ENCODE data around the gene SLC35E1. TPM values are rescaled to one million over a fixed set of nuclear protein-coding genes. Genes with fewer than 3 reads are reported as not detected.
"Not testable (repeated sequence)": the region's sequence is repeated elsewhere in the genome, so short reads cannot be mapped to it uniquely, and the experiment has no call there.

The SLC35E1 gene
- total RNA-seq, 5 donors from 2014 or later (not counting 1 experiment from before 2014, with no cell fraction given): 32.7 to 67.5 (median 36.9) TPM

DNA sequence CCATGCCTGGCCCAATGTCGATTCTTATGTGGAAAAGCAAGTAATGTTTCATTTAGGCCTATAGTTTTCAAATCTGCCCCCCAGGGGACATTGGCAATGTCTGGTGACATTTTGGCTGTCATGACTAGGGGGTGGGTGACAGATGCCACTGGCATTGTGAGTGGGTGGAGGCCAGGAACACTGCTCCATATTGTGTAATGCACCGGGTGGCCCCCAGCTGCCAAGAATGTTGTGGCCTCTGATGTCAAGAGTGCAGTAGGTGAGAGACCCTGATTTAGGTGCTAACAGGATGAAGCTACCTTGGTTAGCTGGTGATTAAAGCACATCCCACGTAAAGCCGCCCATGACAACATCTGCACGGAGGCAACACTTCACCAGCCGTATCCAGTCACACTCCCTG is 65.3 kb downstream of the SLC35E1 start:
- no peak for ATAC-seq (replicated peaks in 1 of 4)
- ChIA-PET CTCF (interaction anchor here in 1 of 2 donors (0.6 kb wide), 1 partner anchor 9 kb away, joined by 3 read pairs; no protein-coding TSS in a partner anchor), POLR2A (interaction anchor here in 1 of 2 donors (0.7 kb wide), 1 partner anchor 19 kb away, joined by 3 read pairs; no protein-coding TSS in a partner anchor)
- peaks cover 2 to 7% of the 10 kb centered on the region in 2 donors for H3K36me3 ChIP-seq (ENCODE audit: control insufficient read depth in 2 of 2, extremely low read depth in 1 of 2, insufficient read depth in 1 of 2, low read length in 1 of 2)
- Mint-ChIP-seq H3K4me1 (peaks cover 0 to 2% (median 0%) of the 10 kb centered on the region in 3 donors), H3K9me3 (no peaks in the 10 kb centered on the region), H3K36me3 (peaks cover 16% of the 10 kb centered on the region), H3K27me3 (no peaks in the 10 kb centered on the region), H3K27ac (no peak overlapping the region), H3K4me3 (no peak overlapping the region)
- no peak overlapping the region for H3K27ac ChIP-seq (ENCODE audit: low read length)
- no peak for DNase-seq
- no peaks in the 10 kb centered on the region for H3K4me1 ChIP-seq (ENCODE audit: control insufficient read depth in 1 of 2, extremely low read depth in 1 of 2, insufficient read depth in 2 of 2, low read length in 2 of 2)
- H3K27me3 ChIP-seq (replicated peaks in 1 of 2; ENCODE audit: control insufficient read depth in 2 of 2, extremely low read depth in 1 of 2, insufficient read depth in 2 of 2, low read length in 1 of 2): no peaks in the 10 kb centered on the region
- H3K9me3 ChIP-seq: no peaks in the 10 kb centered on the region
- H3K4me3 ChIP-seq (ENCODE audit: control insufficient read depth in 1 of 2, extremely low read depth in 1 of 2, low read length in 1 of 2): no peak overlapping the region
- WGBS (ENCODE audit: insufficient coverage): 95% methylated on average over 3 of the region's 6 CpGs

DNA sequence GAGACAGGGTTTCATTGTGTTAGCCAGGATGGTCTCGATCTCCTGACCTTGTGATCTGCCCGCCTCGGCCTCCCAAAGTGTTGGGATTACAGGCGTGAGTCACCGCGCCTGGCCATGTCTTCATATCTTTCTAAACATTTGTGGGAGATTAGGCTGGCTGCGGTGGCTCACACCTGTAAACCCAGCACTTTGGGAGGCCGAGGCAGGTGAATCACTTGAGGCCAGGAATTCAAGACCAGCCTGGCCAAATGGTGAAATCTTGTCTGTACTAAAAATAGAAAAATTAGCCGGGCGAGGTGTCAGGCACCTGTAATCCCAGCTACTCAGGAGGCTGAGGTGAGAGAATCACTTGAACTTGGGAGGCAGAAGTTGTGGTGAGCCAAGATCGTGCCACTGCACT is 66.1 kb downstream of the SLC35E1 start:
- H3K4me1 Mint-ChIP-seq; H3K27me3 Mint-ChIP-seq; H3K4me3 Mint-ChIP-seq; CTCF ChIA-PET; H3K27ac Mint-ChIP-seq; H3K9me3 Mint-ChIP-seq; POLR2A ChIA-PET; H3K4me3 ChIP-seq (ENCODE audit: control insufficient read depth in 1 of 2, extremely low read depth in 1 of 2, low read length in 1 of 2); H3K4me1 ChIP-seq (ENCODE audit: control insufficient read depth in 1 of 2, extremely low read depth in 1 of 2, insufficient read depth in 2 of 2, low read length in 2 of 2); ATAC-seq (replicated peaks in 1 of 4); H3K9me3 ChIP-seq; H3K27me3 ChIP-seq (replicated peaks in 1 of 2; ENCODE audit: control insufficient read depth in 2 of 2, extremely low read depth in 1 of 2, insufficient read depth in 2 of 2, low read length in 1 of 2); H3K27ac ChIP-seq (ENCODE audit: low read length); DNase-seq; H3K36me3 ChIP-seq (ENCODE audit: control insufficient read depth in 2 of 2, extremely low read depth in 1 of 2, insufficient read depth in 1 of 2, low read length in 1 of 2): not testable (repeated sequence)
- 94% methylated on average over 6 of the region's 11 CpGs for WGBS (ENCODE audit: insufficient coverage)
- H3K36me3 Mint-ChIP-seq: peaks cover 18% of the 10 kb centered on the region

DNA sequence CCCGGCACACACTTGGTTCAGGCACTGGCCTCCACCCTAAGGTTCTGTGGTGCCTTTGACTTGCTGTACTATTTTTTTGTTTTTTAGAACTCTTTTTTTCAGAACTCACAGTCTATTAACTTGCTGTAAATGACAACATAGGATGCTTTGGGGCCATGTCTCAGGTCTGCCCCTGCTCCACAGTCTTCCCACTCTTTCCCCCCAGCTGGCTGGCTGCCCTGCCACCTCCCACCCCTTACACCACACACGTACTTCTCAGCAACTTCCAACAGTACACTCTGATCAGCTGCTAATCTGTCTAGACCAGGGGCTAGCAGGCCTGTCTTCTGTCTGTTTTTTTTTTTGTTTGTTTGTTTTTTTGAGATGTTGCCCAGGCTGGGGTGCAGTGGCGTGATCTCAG is 67.9 kb downstream of the SLC35E1 start:
- H3K9me3 ChIP-seq: no peaks in the 10 kb centered on the region
- H3K36me3 Mint-ChIP-seq: peaks cover 15% of the 10 kb centered on the region
- H3K27me3 Mint-ChIP-seq: no peaks in the 10 kb centered on the region
- H3K4me1 ChIP-seq (ENCODE audit: control insufficient read depth in 1 of 2, extremely low read depth in 1 of 2, insufficient read depth in 2 of 2, low read length in 2 of 2): no peaks in the 10 kb centered on the region
- H3K4me1 Mint-ChIP-seq: peaks cover 0 to 2% (median 0%) of the 10 kb centered on the region in 3 donors
- no peaks in the 10 kb centered on the region for H3K9me3 Mint-ChIP-seq
- no peaks in the 10 kb centered on the region for H3K27me3 ChIP-seq (replicated peaks in 1 of 2; ENCODE audit: control insufficient read depth in 2 of 2, extremely low read depth in 1 of 2, insufficient read depth in 2 of 2, low read length in 1 of 2)
- 100% methylated on average over 1 of the region's 3 CpGs for WGBS (ENCODE audit: insufficient coverage)
- H3K4me3 Mint-ChIP-seq: no peak overlapping the region
- peaks cover 2% of the 10 kb centered on the region in 2 donors for H3K36me3 ChIP-seq (ENCODE audit: control insufficient read depth in 2 of 2, extremely low read depth in 1 of 2, insufficient read depth in 1 of 2, low read length in 1 of 2)
- ATAC-seq (replicated peaks in 1 of 4) (no peak), DNase-seq (no peak)
- ChIA-PET CTCF (interaction anchor here in 1 of 2 donors (0.6 kb wide), 1 partner anchor 209 kb away, joined by 3 read pairs; no protein-coding TSS in a partner anchor), POLR2A (no interaction called here)
- no peak overlapping the region for H3K4me3 ChIP-seq (ENCODE audit: control insufficient read depth in 1 of 2, extremely low read depth in 1 of 2, low read length in 1 of 2)
- H3K27ac ChIP-seq (ENCODE audit: low read length): no peak overlapping the region
- no peak overlapping the region for H3K27ac Mint-ChIP-seq

Other genes starting within 250 kb of the SLC35E1 start
- 100 to 1,000 TPM; 612 to 721 (median 621) TPM for gene KLF2, start 247.6 kb downstream of the SLC35E1 start, total RNA-seq
- gene EPS15L1, start 100.4 kb downstream of the SLC35E1 start, total RNA-seq: 10 to 100 TPM; 42.0 to 60.2 (median 57.7) TPM
- not detected for gene CALR3, start 76.2 kb downstream of the SLC35E1 start, total RNA-seq
- gene C19orf44, start 76.0 kb downstream of the SLC35E1 start, total RNA-seq: 1 to 10 TPM; 2.3 to 4.6 (median 3.3) TPM
- 10 to 100 TPM; 52.6 to 76.7 (median 70.3) TPM for gene CHERP, start 30.0 kb downstream of the SLC35E1 start, total RNA-seq
- 10 to 100 TPM; 14.7 to 42.0 (median 21.1) TPM for gene MED26, start 55.8 kb upstream of the SLC35E1 start, total RNA-seq
- gene SMIM7, start 87.7 kb upstream of the SLC35E1 start, total RNA-seq: 10 to 100 TPM; 56.7 to 77.6 (median 73.1) TPM
- 1 to 10 TPM in 2 of 5 donors, under 1 TPM in 3; 0.45 to 2.0 (median 0.77) TPM for gene TMEM38A, start 88.7 kb upstream of the SLC35E1 start, total RNA-seq
- gene NWD1, start 147.4 kb upstream of the SLC35E1 start, total RNA-seq: under 1 TPM in 1 of 5 donors, not detected in 4; 0.03 TPM